Measurements from ENCODE around the gene LNPK.
"Not testable (repeated sequence)": the region's sequence is repeated elsewhere in the genome, so short reads cannot be mapped to it uniquely, and the experiment has no call there.

The LNPK gene, protein sequence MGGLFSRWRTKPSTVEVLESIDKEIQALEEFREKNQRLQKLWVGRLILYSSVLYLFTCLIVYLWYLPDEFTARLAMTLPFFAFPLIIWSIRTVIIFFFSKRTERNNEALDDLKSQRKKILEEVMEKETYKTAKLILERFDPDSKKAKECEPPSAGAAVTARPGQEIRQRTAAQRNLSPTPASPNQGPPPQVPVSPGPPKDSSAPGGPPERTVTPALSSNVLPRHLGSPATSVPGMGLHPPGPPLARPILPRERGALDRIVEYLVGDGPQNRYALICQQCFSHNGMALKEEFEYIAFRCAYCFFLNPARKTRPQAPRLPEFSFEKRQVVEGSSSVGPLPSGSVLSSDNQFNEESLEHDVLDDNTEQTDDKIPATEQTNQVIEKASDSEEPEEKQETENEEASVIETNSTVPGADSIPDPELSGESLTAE

DNA sequence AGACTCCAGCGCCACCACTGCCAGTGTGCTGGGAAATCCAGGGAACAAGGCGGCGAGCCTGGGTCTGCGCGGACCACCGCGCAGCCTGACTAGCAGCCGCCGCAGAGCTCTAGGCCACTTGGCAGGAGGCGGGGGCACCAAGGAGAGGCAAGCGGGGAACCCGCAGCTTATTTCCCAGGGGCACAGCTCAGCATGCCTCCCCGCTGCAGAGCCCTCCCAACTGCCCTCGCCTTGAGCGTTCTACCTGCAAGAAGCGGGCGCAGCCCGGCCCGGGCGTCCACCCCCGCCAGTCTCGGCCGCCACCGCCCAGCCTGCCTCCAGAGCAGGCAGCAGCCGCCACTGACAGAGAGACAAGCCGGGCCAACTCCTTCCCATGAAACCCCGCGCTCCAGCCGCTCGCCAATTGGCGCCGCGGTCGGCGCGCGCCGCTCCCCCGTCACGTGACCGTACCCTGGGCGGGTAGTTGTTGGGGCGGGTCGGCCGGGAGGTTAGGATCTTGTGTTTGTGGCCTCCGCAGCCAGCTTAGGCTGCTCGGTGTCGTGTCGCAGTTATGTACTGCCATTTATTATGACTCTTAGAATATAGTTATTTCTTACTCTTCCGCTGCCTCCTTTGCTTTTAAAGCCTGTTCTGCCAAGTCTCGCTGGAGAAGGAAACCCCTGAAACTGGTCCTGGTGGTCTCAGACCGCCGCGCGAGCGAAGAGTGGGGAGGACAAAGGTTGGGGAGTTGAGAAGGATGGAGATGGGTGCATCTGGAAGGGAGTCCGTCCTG, at the start of gene LNPK:
Gene LNPK (minus strand): TSS at position 352 of the 772 bp plus-strand sequence. CDS start 6,683 bp downstream, outside the sequence.
- peak; percentile 87 for DNase-seq (ENCODE audit: low read depth, low spot score)

DNA sequence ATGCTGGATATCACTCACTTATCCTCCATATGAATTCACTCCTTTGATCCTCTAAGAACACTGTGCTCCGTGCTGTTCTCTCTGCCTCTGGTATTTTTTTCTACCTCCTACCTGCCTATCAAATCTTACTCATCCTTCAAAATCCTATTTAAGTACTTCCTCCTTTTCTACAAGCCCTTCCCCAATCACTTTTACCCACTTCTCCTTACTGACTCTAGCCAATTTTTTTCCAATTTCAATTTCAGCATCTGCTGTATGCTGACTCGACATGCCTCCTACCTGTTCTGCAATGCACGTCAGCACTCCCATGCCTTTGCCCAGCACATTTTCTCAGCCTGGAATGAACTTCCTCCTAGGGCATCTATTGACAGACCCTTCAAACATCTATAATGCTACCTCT, 37.3 kb upstream of the LNPK start:
- no peak for DNase-seq (ENCODE audit: low read depth, low spot score)

DNA sequence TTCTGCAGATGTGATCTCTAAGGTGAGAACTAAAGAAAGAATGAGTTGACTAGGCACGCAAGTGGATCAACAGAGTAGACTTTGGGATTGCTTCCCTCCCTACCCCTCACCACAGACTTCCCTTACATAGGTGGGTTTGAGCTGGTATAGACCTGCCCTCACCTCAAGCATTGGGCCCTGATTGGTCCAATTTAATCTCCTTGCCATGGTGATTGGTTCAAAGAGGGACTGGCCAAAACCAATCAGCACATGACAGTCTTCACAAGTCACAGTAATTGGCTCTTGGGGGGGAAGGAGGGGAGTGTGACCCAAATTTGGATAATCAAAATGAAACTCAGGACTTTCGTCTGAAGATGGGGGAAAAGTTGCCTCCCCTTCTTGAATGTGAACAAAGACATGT, 36.6 kb upstream of the LNPK start:
- DNase-seq (ENCODE audit: low read depth, low spot score), result no peak

DNA sequence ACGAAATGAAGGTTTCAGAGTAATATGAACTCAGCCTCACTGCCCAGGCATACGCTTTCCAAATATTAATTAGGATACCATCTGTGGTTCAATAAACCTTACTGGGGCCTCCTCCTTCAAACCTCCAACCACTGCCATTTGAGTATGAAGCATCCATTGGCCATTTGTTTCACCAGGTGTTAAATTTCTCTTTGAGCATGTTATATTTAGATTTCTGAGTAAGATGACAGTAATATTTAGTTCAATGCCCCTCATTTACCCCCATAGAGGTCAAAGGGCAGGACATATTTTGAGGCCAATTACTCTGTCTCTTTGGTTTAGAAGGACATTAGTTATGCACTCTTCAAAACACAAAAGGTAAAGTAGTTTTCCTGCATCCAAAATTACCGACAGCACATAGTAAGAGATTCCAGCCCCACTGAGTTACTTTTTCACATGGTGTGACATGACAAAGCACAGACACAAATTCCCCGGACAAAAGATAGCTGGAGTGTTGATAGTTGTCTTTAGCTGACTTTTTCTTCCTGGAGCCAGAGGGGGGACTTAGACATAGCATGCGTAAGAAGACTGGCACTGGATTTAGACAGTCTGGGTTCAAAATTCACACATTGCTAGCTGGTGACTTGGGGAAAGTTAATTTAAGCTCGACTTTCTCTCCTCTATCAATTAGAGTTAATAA, 33.1 kb upstream of the LNPK start:
- DNase-seq (ENCODE audit: low read depth, low spot score), result no peak

DNA sequence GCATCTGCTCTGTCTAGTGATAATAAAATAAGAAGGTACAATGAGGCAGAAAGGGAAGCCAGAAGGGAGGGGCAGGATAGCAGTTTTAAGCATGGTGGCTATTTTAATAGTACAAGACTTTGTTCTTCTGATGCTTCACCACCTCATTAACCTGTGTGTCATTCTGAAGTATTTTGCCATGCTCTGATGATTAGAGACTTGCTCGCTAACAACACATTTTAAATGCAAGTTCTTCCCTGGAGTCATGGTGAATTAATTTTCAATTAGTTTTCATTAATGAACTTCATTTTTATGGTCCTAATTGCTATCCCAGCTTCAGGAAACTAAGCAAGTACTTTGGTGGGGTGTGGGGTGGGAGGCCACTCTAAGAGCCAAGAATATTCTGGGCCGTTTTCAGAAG, 25.7 kb upstream of the LNPK start:
- no peak for DNase-seq (ENCODE audit: low read depth, low spot score)

DNA sequence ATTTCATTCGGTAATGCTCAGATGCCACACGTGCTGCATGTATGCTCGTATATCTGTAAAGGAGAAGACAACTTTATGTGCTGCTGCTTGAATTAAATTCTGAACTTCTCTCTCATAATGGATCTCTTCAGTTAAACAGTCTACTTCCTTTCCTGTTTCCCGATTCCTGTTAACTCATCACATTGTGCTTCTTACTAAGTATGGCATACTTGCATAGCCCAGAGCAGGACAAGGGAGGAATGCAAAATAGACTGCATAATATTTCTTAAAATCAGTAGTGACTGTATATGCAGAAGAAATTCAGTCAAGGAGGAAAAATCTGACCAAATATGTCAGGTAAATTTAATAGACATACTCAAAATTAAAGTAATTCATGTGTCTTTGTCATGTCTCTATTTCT, 23.9 kb upstream of the LNPK start:
- DNase-seq (ENCODE audit: low read depth, low spot score), result no peak

DNA sequence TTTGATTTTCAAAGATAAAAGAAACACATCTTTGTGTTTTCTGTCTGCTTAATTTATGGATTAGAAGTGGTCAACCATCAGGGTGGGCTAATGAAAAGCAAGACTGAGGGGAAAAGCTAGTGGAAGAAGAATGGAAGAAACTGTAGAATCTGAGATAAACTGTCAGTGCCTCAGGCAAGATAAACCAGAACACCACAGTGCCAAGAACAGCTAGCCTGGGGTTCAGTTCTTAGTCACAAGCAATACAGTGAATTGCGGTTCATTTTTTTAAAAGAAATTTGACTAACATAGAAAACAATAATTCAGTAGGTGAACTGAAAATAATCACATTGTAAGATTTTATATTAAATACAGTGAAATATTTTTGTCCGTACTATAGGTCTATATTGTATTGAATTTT, 22.0 kb upstream of the LNPK start:
- no peak for DNase-seq (ENCODE audit: low read depth, low spot score)

DNA sequence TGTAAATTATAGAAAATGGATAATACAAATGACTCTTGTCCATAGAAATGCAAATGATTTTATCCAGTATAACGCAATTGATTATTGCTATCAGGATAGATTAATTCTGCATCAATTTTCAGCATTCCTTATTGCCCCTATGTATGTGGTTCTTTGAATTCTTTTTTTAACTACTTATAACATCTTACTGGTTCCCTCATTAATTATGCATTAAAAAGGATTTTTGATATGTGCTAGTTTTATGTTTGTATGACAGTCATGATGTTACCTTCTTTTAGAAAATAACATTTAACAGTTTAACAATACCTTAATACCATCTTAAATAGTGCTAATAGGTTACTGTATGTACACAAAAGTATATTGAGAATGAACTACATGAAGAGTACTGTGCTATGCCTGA, 20.0 kb upstream of the LNPK start:
- no peak for DNase-seq (ENCODE audit: low read depth, low spot score)

DNA sequence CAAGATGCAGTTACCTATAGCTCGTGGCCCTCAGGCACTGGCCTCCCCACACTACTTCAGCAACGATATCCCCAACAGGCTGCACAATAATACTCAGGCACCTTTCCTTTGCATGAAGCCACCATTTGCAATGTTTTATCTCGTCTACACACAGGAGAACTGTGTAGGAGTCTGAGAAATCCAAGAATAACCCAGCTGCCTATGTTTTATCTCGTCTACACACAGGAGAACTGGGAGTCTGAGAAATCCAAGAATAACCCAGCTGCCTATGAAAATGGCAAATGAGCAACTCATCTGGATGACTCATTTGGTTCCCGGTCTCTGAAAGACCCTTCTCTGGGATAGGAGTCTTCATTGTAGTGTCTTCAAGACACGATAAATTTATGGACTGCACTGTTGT, 18.3 kb upstream of the LNPK start:
- no peak for DNase-seq (ENCODE audit: low read depth, low spot score)

DNA sequence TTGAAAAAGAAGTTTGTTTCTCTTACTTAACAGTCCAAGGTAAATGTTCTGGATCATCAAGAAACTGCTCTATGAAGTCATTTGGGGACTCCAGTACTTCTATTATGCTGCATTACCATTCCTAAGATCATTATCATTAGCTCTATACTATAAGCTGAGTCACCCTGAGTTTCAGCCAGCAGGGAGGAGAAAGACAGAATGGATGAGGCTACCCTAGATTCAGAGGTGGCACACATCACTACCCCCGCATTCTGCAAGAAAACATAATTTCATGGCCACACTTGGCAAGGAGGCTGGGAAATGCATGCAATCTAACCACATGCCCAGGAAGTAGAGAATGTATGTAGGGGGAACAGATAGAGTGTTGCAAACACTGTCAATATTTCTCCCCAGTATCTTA, 16.6 kb upstream of the LNPK start:
- DNase-seq (ENCODE audit: low read depth, low spot score), result no peak

DNA sequence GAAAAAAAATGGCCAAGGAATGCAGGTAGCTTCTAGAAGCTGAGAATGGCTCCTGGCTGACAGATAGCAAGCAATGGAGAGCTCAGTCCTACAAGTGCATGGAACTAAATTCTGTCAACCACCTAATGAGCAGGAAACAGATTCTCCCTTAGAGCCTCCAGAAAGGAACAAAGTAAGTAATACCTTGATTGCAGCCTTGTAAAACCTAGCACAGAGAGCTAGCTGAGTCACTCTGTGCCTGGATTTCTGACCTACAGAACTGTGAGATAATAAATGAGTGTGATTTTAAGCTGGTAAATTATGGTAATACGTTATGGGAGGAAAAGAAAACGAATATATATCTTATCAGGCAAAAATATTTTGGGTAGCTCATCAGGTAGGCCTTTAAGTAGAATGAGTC, 7.4 kb upstream of the LNPK start:
- DNase-seq (ENCODE audit: low read depth, low spot score), result no peak

DNA sequence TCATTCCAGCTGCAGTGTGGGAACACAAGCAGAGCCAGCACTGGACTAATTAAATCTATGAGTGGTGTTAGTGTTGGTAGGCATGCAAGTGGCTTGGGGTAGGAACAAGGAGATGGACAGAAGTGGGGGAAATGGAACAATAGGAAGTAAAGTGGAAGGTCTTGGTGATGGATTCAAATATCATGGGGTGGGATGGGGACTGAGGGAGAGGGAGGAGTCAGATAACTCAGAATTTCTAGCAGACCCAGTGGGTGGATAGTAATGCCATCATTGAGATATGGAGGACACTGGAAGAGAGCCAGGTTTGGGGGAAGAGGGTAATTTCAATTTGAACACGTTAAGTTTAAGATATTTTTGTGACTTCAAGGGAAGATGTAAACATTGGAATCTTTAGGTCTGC, 2.9 kb upstream of the LNPK start:
- no peak for DNase-seq (ENCODE audit: low read depth, low spot score)

DNA sequence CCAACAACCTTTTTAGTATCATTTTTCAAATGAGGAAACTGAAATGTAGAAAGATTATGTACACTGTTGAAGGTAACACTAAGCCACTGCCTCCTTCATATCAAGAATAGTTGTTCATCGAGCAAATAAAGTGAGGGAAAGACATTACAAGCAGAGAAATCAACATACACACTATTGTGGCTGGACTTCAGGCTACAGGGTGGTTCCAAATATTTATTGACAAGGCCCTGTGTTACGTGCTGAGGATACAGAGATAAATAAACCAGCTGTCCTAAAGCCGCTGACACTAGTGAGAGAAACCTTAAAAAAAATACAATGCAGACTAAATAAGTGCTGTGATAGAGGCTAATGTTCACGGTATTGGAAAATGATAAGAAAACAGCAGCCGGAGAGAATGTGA, 1.9 kb upstream of the LNPK start:
- DNase-seq (ENCODE audit: low read depth, low spot score), result no peak

DNA sequence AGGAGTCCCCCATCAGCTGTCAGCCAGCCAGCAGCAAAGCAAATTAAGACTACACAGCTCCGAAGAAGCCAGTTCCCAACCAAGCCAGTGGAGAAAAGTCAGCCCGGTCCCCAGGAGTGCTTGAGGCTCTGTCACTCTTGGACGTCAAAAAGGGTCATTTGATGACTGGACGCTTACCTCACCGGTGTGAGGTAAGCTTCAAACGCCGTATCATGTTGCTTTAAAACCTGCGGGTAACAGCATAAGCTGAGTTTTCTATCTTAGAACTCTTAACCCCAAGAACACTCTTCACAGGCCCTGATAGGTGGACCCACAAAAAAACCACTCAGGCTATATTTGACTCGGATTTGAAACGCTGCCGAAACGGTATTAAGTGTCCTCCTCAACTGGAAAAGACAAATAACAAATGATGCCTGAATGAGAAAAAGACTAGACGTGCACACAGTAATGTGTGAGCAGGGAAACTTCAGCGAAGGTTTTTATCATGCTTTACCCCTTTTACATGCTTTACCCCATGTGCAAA, 682 bp upstream of the LNPK start:
- DNase-seq (ENCODE audit: low read depth, low spot score), result no peak

DNA sequence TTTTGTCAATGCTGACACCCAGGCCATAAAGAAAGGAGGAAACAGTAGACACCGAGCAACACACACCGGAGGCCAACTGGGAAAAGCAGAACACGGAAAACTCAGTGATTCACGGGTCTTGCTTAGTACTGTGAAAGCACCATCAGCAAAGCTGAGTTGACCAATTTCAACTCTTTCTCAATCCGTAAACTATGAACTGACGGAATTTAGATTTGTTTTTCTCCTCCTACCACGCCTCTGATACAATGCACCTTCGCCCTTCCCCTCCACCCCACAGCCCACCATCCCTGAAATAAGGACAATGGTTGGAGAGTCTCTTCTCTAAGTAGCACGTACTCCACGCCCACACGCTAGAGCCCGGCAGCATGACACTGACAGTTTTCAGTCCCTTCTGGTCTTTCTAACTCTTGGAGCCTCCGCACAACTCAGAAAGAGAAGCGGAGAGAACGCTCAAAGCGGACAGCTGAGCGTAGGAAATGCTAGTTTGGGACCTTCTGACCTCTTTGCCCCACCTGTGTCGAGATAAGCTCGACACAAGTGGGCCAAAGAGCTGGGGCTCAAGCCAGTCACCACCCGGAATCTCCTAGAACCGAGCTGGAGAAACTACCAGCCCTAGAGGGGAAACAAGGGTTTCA, 669 bp downstream of the LNPK start:
- peak; percentile 10 for DNase-seq (ENCODE audit: low read depth, low spot score)

DNA sequence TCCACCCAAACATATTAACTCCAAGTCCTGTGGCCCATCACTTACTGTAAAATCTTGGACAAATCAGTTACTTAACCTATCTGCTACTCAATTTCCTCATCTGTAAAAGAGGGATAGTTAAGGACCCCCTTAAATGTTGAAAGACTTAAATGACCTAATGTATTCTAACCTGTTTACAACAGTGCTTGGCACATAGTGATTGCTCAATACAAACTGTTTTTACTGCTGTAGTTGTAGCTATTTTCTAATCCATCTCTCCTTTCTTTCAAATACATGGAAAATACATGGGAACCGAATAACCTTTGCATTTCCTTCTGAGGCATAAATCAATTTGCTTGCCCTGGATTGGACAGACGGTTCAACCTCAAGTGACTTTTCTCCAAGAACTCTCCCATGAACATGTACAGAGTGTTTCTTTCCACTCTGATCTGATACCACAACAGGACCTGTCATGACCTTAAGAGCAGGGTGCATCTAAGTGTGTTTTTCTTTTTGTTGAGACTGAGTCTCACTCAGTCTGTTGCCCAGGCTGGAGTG, 2.7 kb downstream of the LNPK start:
- DNase-seq (ENCODE audit: low read depth, low spot score), result no peak

DNA sequence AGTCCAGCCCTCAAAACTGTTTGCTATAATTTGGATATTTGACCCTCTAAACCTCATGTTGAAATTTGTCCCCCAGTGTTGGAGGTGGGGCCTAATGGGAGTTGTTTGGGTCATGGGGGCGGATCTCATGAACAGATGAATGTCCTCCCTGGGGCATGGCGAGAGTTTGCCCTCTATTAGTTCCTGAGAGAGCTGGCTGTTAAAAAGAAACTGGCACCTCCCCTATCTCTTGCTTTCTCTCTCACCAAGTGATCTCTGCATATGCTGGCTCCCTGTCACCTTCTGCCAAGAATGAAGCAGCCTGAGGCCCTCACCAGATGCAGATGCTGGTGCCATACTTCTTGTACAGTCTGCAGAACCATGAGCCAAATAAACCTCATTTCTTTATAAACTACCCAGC, 12.0 kb downstream of the LNPK start:
- DNase-seq (ENCODE audit: low read depth, low spot score), result no peak

DNA sequence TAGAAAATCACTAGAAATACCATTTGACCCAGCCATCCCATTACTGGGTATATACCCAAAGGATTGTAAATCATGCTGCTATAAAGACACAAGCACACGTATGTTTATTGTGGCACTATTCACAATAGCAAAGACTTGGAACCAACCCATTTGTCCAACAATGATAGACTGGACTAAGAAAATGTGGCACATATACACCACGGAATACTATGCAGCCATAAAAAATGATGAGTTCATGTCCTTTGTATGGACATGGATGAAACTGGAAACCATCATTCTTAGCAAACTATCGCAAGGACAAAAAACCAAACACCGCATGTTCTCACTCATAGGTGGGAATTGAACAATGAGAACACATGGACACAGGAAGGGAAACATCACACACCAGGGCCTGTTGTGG, 14.9 kb downstream of the LNPK start:
- not testable (repeated sequence) for DNase-seq (ENCODE audit: low read depth, low spot score)

DNA sequence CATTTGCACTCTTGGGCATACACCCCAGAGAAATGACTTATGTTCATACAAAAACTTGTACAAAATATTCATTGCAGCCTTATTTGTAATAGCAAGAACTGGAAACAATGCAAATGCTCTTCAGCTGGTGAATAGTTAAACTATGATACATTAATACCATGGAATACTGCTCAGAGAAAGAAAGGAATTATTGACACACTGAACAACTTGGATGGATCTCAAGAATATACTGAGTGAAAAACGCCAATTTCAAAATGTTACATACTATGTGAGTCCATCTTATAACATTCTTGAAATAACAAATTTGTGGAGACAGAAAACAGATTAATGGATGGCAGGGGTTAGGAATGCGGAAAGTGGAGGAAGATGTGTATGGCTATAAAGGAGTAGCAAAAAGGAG, 17.2 kb downstream of the LNPK start:
- DNase-seq (ENCODE audit: low read depth, low spot score), result no peak

DNA sequence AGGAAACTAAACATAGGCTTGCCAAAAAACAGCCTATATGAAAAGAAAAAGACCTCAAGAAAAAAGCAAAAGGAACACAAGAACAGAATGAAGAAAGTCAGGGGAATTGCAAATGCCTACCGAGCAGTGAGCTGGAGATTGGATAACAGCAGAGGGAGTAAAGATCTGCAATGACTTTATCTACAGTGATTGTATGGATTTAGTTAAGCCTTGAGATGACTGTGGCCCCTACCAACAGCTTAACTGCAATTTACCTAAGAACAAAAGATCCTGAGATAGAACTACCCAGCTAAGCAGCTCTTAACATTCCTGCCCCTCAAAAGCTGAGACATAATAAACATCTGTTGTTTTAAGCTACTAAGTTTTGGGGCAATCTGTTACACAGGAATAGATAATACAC, 20.5 kb downstream of the LNPK start:
- no peak for DNase-seq (ENCODE audit: low read depth, low spot score)

DNA sequence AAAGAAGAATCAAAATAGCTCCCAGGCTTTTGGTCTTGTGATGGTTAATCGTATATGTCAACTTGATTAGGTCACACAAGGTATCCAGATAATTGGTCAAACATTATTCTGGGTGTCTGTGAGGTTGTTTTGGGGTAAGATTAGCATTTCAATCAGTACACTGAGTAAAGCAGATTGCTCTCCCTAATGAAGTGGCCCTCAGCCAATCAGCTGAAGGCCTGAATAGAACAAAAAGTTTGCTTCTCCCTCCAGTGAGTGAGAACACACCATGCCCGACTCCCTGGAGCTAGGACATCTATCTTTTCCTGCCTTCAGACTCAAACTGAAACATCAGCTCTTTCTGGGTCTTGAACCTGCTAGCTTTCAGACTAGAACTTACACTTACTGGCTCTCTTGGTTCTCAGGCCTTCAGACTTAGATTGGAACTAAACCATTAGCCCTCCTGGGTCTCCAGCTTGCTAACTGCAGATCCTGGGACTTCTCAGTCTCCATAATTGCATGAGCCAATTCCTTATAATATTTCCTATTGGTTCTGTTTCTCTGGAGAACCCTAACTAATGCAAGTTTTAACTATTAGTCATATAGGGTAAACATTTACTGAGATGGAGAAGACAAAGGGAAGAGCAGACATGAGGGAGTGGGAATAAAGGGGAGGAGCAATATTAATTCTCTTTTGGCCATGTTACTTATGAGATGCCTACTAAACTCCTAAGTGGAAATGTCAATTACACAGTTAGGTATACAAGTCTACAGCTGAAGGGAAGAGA, 25.5 kb downstream of the LNPK start:
- DNase-seq (ENCODE audit: low read depth, low spot score), result no peak
